Tongue (tissue), 2 donors: Measurements from ENCODE around the gene ZMIZ1. TPM values are rescaled to one million over a fixed set of nuclear protein-coding genes. Genes with fewer than 3 reads are reported as not detected.

Experiments used
- DNase-seq: peaks from one replicate; pipeline ENCODE4 v3.0.0-alpha.2; 2015
- total RNA-seq: library from RNA; depleted of rRNA; stranded (reverse); fragments of >200 nt; gene quantifications from one replicate; pipeline ENCODE4 v1.2.3, GENCODE V29; 2014

Gene ZMIZ1
- total RNA-seq, 1 donor from 2014 or later, result 31.6 TPM

- no peak for DNase-seq
These were observed 105.0 kb downstream of the ZMIZ1 start for GRCh38 chr10:79173582-79174262.

GRCh38 chr10:79176052-79176501 lies 107.3 kb downstream of the ZMIZ1 start:
- no peak for DNase-seq

- DNase-seq, result peak; percentile 68
These were observed 108.3 kb downstream of the ZMIZ1 start for GRCh38 chr10:79176949-79177602.

- DNase-seq, result no peak
These were observed 109.4 kb downstream of the ZMIZ1 start for GRCh38 chr10:79178070-79178576.

- peak; percentile 81 for DNase-seq
These were observed 109.9 kb downstream of the ZMIZ1 start for GRCh38 chr10:79178614-79179163.

- peak; percentile 66 for DNase-seq
These were observed 110.6 kb downstream of the ZMIZ1 start for GRCh38 chr10:79179164-79179956.

GRCh38 chr10:79179957-79180309 lies 111.2 kb downstream of the ZMIZ1 start:
- no peak for DNase-seq

GRCh38 chr10:79180414-79181221 lies 111.9 kb downstream of the ZMIZ1 start:
- no peak for DNase-seq

- DNase-seq, result no peak
These were observed 112.5 kb downstream of the ZMIZ1 start for GRCh38 chr10:79181227-79181626.

- no peak for DNase-seq
These were observed 113.1 kb downstream of the ZMIZ1 start for GRCh38 chr10:79181698-79182521.

GRCh38 chr10:79182781-79183467 lies 114.2 kb downstream of the ZMIZ1 start:
- no peak for DNase-seq

- no peak for DNase-seq
These were observed 114.7 kb downstream of the ZMIZ1 start for GRCh38 chr10:79183468-79183865.

GRCh38 chr10:79184145-79184625 lies 115.4 kb downstream of the ZMIZ1 start:
- no peak for DNase-seq

- no peak for DNase-seq
These were observed 115.9 kb downstream of the ZMIZ1 start for GRCh38 chr10:79184657-79185056.

GRCh38 chr10:79185067-79185774 lies 116.5 kb downstream of the ZMIZ1 start:
- DNase-seq, result peak; percentile 85

- DNase-seq, result no peak
These were observed 117.1 kb downstream of the ZMIZ1 start for GRCh38 chr10:79185796-79186374.

GRCh38 chr10:79186486-79187120 lies 117.8 kb downstream of the ZMIZ1 start:
- DNase-seq, result no peak
